Activated gamma-delta T cell treated with Interleukin-2 at 50 U/mL for 16 hours (primary cell): ENCODE data around the gene AK4.
"Not testable (repeated sequence)": the region's sequence is repeated elsewhere in the genome, so short reads cannot be mapped to it uniquely, and the experiment has no call there.

Source experiments
- DNase-seq: peaks from one replicate; pipeline ENCODE4 v3.0.0-alpha.2; 2020

AK4 gene

DNA sequence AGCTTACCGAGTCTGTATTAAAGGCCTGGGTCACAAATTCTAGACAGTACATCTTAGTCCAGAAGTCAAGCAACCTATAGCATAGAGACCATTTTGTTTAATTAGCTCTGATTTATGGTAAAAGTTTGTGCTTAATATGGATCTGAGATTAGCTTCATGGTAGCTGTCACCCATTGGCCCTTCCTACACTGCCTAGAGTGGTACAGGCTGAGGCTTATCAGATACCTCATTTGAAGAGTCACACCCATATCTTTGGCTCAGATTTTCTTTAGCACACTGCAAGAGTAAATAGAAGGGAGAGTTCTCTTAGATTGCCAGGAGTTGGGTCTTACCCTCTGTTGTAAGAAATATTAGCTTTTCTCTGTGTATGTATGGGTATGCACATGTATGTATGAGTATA is 3.6 kb downstream of the AK4 start:
- no peak for DNase-seq

DNA sequence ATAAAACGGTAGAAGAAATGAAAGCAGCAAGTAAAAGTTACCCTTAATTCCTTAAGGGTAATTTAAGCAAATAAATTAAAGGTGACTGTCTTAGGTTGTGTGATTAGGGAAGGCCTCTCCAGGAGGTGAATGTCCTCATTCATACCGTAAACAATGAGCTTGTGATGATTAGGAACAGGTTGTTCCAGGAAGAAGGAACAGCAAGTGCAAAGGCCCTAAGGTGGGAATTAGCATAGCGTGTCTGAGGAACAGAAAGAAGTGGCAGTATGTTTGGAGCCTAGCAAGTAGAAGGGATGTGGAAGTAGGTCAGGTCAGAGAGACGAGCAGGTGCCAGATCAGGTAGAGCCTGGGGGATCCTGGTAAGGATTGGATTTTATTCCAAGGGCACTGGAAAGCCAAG is 5.6 kb downstream of the AK4 start:
- DNase-seq = no peak

- DNase-seq = no peak
Observed at GRCh38 chr1:65156910-65157545, 9.0 kb downstream of the AK4 start.

DNA sequence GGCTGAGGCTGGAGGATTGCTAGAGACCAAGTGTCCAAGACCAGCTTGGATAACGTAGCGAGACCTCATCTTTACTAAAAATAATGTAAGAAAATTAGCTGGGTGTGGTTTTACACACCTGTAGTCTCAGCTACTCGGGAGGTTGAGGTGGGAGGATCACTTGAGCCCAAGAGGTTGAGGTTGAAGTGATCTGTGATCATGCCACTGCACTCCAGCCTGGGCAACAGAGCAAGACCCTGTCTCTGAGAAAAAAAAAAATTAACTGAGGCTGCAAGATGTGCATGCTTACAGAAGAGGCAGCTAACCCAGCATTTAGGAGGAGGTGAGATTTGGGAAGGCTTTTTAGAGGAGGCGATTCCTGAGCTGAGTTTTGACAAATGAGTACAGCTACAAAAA is 9.5 kb downstream of the AK4 start:
- DNase-seq = no peak

DNA sequence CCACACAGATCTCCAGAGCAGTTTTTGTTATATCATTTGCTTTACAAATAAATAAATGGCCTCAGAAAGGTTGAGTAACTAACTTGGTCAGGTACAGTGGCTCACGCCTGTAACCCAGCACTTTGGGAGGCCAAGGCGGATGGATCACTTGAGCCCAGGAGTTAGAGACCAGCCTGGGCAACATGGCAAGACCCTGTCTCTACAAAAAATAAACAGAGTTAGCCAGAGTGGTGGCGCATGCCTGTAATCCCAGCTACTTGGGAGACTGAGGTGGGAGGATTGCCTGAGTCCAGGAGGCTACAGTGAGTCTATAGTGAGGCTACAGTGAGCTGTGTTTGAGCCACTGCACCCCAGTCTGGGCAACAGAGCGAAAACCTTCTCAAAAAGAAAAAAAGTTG is 11.3 kb downstream of the AK4 start:
- DNase-seq = not testable (repeated sequence)

DNA sequence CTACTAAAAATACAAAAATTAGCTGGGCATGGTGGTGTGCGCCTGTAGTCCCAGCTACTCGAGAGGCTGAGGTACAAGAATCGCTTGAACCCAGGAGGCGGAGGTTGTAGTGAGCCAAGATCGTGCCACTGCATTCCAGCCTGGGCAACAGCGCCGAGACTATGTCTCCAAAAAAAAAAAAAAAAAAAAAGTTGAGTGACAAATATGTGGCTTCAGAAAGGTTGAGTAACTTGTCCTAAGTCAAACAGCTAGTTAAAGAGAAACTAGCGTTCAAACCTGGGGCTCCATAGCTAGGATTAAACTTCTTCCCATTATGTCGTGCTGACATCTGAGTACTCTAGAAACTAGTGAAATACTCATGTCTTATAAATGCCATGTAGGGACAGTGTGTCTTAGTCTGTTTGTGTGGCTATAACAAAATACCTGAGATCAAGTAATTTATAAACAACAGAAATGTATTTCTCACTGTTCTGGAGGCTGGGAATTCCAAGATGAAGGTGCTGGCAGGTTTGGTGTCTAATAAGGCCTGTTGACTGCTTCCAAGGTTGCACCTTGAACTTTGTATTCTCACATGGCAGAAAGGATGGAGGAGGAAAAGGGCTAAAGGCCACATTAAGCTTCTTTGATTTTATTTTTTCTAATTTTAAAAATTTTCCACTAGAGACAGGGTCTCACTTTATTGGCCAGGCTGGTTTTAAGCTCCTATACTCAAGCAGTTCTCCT is 12.0 kb downstream of the AK4 start:
- DNase-seq = no peak

DNA sequence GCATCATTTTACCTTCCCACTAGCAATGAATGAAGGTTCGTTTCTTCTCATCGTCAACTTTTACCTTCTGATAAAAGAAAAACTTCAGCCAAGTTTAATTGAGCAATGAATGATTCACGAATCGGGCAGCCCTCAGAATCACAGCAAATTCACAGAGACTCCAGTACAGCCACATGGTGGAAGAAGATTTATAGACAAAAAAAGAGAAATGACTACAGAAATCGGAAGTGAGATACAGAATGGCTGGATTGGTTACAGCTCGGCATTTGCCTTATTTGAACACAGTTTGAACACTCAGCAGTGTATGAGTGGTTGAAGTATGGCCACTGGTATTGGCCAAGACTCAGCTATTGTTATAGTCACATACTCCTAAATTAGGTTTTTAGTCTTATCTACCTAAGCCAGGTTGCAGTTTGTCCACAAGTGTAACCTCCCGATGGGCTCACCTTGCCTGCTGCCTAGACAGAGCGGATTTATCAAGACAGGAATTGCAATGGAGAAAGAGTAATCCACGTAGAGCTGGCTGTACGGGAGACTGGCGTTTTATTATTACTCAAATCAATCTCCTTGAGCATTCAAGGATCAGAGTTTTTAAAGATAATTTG is 15.3 kb downstream of the AK4 start:
- DNase-seq = no peak

DNA sequence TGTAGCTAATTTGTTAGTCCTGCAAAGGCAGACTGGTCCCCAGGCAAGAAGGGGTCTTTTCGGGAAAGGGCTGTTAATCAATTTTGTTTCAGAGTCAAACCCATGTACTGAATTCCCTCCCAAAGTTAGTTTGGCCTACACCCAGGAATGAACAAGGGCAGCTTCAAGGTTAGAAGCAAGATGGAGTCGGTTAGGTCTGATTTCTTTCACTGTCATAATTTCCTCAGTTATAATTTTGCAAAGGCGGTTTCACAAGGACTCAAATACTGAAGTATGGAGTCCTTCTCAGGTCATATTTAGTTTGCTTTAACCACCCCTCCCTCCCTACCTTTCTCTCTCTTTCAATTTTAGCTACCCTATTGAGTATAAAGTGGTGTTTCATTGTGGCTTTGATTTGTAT is 16.1 kb downstream of the AK4 start:
- DNase-seq = not testable (repeated sequence)

- no peak for DNase-seq
Observed at GRCh38 chr1:65164633-65165032, 16.6 kb downstream of the AK4 start.

GRCh38 chr1:65165269-65165993 is 17.4 kb downstream of the AK4 start:
- no peak for DNase-seq

GRCh38 chr1:65166572-65167305 is 18.7 kb downstream of the AK4 start:
- no peak for DNase-seq

DNA sequence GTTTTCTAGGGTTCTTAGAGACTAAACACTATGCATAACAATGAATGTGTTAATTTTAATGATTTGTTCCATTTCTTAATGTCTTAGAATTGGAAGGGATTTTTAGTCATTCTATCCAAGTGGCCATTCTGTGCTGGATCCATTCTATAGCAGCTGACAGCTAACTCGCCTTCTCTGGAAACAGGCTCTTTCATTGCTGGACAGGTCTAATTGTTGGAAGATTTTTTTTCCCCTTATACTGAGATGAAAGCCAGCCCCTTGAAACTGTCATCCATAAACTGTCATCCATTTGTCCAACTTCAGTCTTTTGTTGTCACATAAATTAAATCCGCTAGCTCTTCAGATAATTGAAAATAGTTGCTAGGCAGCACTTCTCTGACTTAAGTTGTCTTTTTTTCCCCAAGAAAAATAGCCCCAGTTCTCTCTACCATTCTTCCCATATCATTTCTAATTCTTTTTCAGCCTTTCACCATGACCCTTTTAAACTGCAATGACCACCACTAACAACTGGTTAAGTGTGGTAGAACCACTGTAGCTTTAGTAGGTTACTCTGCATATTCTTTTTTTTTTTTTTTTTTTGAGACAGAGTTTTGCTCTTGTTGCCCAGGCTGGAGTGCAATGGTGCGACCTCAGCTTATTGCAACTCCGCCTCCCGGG is 19.7 kb downstream of the AK4 start:
- DNase-seq = no peak

DNA sequence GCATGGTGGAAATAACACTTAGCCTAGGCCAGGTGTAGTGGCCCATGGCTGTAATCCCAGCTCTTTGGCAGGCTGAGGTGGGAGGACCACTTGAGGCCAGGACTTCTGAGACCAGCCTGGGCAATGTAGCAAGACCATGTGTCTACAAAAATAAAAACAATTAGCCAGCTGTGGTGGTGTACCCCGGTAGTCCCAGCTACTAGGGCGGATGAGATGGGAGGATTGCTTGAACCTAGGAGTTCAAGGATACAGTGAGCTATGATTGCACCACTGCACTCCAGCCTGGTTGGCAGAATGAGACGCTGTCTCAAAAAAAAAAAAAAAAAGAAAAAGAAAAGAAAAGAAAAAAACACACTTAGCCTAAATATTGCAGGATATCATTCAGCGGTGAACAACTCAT is 20.9 kb downstream of the AK4 start:
- no peak for DNase-seq

DNA sequence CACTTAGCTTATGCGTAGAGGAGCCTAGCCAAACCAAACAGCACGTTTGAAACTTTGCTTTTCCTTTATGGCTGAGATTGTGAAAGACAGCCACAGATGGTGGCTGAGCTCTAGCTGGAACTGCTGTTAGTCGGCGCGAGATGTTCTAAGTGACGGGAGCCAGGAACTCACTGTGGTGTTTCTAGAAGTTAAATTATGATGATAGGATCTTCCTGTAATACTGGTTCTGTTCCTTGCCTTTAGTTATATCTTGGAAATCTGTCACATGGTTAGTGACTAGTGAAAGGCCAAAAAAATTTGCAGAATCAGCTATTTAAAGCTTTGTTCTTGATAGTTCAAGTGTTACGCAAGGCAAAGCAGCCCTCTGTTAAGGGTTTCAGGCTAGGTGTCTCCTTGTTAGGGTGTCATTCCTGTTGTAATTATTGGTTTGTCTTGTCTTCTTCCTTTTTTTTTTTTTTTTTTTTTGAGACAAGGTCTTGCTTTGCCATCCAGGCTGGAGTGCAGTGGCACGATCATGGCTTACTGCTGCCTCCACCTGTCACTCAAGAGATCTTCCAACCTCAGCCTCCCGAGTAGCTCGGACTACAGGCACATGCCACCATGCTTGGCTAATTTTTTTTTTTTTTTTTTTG is 22.6 kb downstream of the AK4 start:
- DNase-seq = no peak

- DNase-seq = no peak
Observed at GRCh38 chr1:65172936-65173690, 25.1 kb downstream of the AK4 start.

- no peak for DNase-seq
Observed at GRCh38 chr1:65174585-65174984, 26.6 kb downstream of the AK4 start.

GRCh38 chr1:65175171-65176055 is 27.4 kb downstream of the AK4 start:
- DNase-seq = no peak

- DNase-seq = no peak
Observed at GRCh38 chr1:65176056-65176450, 28.1 kb downstream of the AK4 start.

DNA sequence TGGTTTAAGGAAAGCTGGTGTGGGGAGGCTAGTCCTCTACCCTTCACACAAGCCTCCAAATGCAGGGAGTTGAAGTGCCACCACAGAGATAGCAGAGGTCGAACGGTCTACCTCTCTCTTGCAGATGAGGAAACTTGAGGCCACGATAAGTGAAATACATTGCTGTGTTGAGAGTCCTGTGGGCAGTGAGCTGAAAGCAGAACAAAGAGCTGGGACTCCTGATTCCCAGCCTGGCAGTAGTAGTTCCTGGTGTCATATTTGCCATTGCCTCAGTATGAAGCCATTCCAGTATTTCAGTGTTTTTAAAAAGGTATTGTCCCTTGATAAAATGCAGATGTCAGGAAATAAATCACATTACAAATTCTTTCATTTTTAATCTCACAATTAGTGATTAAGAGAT is 28.6 kb downstream of the AK4 start:
- no peak for DNase-seq

GRCh38 chr1:65177457-65177856 is 29.5 kb downstream of the AK4 start:
- no peak for DNase-seq
